ENCODE measurements around the gene TMEM178A. TPM values are rescaled to one million over a fixed set of nuclear protein-coding genes. Genes with fewer than 3 reads are reported as not detected.

TMEM178A gene
- total RNA-seq, 1 donor from 2014 or later, result 3.2 TPM

DNA sequence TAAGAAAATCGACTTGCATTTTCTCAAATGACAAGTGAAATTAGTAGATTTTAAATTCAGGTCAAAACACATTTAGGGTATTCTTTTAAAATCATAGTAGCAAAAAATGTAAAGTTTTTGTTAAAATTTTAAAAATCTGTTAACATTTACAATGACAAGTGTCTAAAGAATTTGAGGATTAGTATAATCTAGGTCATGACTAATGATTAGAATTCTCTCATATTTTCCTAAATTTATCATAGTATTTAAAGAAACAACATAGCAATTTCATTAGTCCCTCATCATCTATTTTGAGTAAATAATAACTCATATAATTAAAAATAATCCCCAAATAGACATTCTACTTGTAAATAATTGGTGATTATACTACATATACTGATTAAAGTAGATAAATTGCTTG lies 89.7 kb downstream of the TMEM178A start:
- DNase-seq, result no peak

DNA sequence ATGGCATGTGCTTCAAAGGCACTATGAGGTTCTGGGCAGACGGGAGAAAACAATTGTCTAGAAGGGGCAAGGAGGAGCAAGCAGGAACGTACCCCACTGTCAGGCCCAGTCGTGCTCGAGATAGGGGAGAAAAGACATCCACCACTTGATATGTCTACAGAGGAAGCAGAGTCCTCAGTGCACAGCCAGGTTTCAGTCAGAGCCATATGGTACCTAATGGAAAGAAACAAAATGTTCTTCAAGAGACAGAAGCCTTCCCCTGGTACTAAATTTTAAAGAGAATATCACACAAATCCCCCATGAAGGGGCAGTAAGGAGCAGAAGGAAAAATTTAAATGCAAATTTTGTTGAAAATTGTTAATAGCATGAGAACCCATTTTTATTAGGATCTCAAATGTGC lies 91.4 kb downstream of the TMEM178A start:
- no peak for DNase-seq

DNA sequence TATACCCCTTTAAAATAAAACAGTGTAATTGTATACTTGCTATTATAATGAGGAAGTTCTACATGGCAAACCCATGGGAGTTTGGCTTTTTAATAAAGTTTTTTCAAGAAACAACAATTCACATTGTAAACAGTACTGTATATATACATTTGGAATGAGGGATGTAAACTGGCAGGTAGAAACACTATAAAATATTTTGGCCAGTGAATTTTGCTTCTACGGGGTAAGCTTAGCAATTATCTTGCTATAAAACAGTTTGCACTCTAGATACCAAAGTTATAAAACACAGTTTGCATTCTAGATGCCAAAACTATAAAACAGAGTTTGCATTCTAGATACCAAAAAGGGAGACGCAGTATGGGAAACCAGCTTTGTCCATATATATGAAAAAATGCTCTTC lies 96.7 kb downstream of the TMEM178A start:
- no peak for DNase-seq

Other genes starting within 250 kb of the TMEM178A start
- 59.2 TPM for gene MAP4K3, start 228.6 kb upstream of the TMEM178A start, total RNA-seq
- gene THUMPD2, start 113.3 kb downstream of the TMEM178A start, total RNA-seq, result 18.0 TPM